ENCODE measurements around the gene MMS19. TPM values are rescaled to one million over a fixed set of nuclear protein-coding genes. Genes with fewer than 3 reads are reported as not detected.

Gene MMS19
- 100 to 1,000 TPM in 1 of 4 donors, 10 to 100 TPM in 3; 80.2 to 127 (median 85.7) TPM for total RNA-seq

- Histone ChIP-seq H3K27me3 (no peaks in the 10 kb centered on the region), H3K4me3 (peak within 1 kb of the TSS; percentile 92 to 94 (median 93)), H3K36me3 (no peaks in the 10 kb centered on the region), H3K27ac (peak within 1 kb of the TSS; percentile 89 to 95 (median 92)), H3K9me3 (no peaks in the 10 kb centered on the region), H3K4me1 (peaks cover 0 to 28% (median 7%) of the 10 kb centered on the region in 4 donors)
- DNase-seq: peak; percentile 98 to 100 (median 100)
- TF ChIP-seq POLR2A (IDR thresholded peaks at IDR 0.05): peak; percentile 58 to 75
- peak in 3 of 6 experiments; percentile 5 to 24 (median 6) for TF ChIP-seq CTCF (IDR thresholded peaks at IDR 0.05)
Observed at GRCh38 chr10:97498076-97498840, at the start of gene MMS19. TSS of gene MMS19 (minus strand) at chr10:97498422. CDS start at chr10:97498384, 38 bp downstream.

GRCh38 chr10:97547962-97548361 lies 49.7 kb upstream of the MMS19 start:
- H3K36me3 ChIP-seq: no peaks in the 10 kb centered on the region
- peaks cover 0 to 6% (median 0%) of the 10 kb centered on the region in 4 donors for H3K4me1 ChIP-seq
- no peak overlapping the region for H3K4me3 ChIP-seq
- no peak overlapping the region for H3K27ac ChIP-seq
- DNase-seq: no peak
- H3K9me3 ChIP-seq: no peaks in the 10 kb centered on the region
- no peak for TF ChIP-seq CTCF (IDR thresholded peaks at IDR 0.05)
- TF ChIP-seq POLR2A (IDR thresholded peaks at IDR 0.05): no peak
- H3K27me3 ChIP-seq: no peaks in the 10 kb centered on the region

- H3K4me1 ChIP-seq: peaks cover 0 to 13% (median 0%) of the 10 kb centered on the region in 4 donors
- no peaks in the 10 kb centered on the region for H3K9me3 ChIP-seq
- no peaks in the 10 kb centered on the region for H3K27me3 ChIP-seq
- no peaks in the 10 kb centered on the region for H3K36me3 ChIP-seq
- TF ChIP-seq CTCF (IDR thresholded peaks at IDR 0.05) (no peak), POLR2A (IDR thresholded peaks at IDR 0.05) (no peak)
- no peak overlapping the region for H3K4me3 ChIP-seq
- no peak overlapping the region for H3K27ac ChIP-seq
- no peak for DNase-seq
Observed at GRCh38 chr10:97547271-97547600, 49.0 kb upstream of the MMS19 start.

- Histone ChIP-seq H3K27me3 (no peaks in the 10 kb centered on the region), H3K36me3 (no peaks in the 10 kb centered on the region), H3K27ac (no peak overlapping the region), H3K4me3 (no peak overlapping the region), H3K9me3 (no peaks in the 10 kb centered on the region), H3K4me1 (peaks cover 0 to 18% (median 0%) of the 10 kb centered on the region in 4 donors)
- DNase-seq: no peak
- TF ChIP-seq CTCF (IDR thresholded peaks at IDR 0.05): no peak
- TF ChIP-seq POLR2A (IDR thresholded peaks at IDR 0.05): no peak
Observed at GRCh38 chr10:97546456-97547270, 48.4 kb upstream of the MMS19 start.

GRCh38 chr10:97543025-97543546 lies 44.9 kb upstream of the MMS19 start:
- Histone ChIP-seq H3K4me1 (peaks cover 0 to 18% (median 0%) of the 10 kb centered on the region in 4 donors), H3K9me3 (no peaks in the 10 kb centered on the region), H3K27me3 (no peaks in the 10 kb centered on the region), H3K36me3 (no peaks in the 10 kb centered on the region), H3K27ac (peak overlapping the region; percentile 55 to 77 (median 72)), H3K4me3 (no peak overlapping the region)
- TF ChIP-seq CTCF (IDR thresholded peaks at IDR 0.05) (no peak), POLR2A (IDR thresholded peaks at IDR 0.05) (no peak)
- DNase-seq: peak in 2 of 3 donors; percentile 28 to 76
